Neural progenitor cell (in vitro differentiated cells): ENCODE results near the gene BARHL2. TPM values are rescaled to one million over a fixed set of nuclear protein-coding genes. Genes with fewer than 3 reads are reported as not detected.

Experiments used
- DNase-seq: peaks from one replicate; pipeline ENCODE4 v3.0.0-alpha.2; 2016; ENCODE audit warnings: low spot score
- H2AFZ ChIP-seq: fragments of 200-600 bp; sonication (generic); replicated peaks from 2 replicates; pipeline ENCODE4 v1.6.1; 2016; ENCODE audit warnings: antibody characterized with exemption
- H3F3A ChIP-seq: fragments of 200-600 bp; sonication (generic); 2 replicates; pipeline ENCODE4 v1.6.1; 2016; ENCODE audit warnings: antibody characterized with exemption, low read depth
- H3K27ac ChIP-seq: fragments of 200-600 bp; sonication (generic); 2 replicates; pipeline ENCODE4 v1.5.1; 2016; ENCODE audit warnings: mild to moderate bottlenecking
- H3K27me3 ChIP-seq: fragments of 200-600 bp; sonication (generic); 2 replicates; pipeline ENCODE4 v1.6.1; 2016; ENCODE audit warnings: mild to moderate bottlenecking, moderate library complexity
- H3K36me3 ChIP-seq: fragments of 200-600 bp; sonication (generic); 2 replicates; pipeline ENCODE4 v1.5.1; 2016
- H3K4me1 ChIP-seq: fragments of 200-600 bp; sonication (generic); 2 replicates; pipeline ENCODE4 v1.6.1; 2016; ENCODE audit warnings: mixed run types
- H3K4me2 ChIP-seq: fragments of 200-600 bp; sonication (generic); 2 replicates; pipeline ENCODE4 v1.6.1; 2016
- H3K4me3 ChIP-seq: fragments of 200-600 bp; sonication (generic); 2 replicates; pipeline ENCODE4 v1.5.1; 2016
- H3K79me2 ChIP-seq: fragments of 200-600 bp; sonication (generic); 2 replicates; pipeline ENCODE4 v1.6.1; 2016; ENCODE audit warnings: low read depth
- H3K9ac ChIP-seq: fragments of 200-600 bp; sonication (generic); 2 replicates; pipeline ENCODE4 v1.6.1; 2016
- H3K9me3 ChIP-seq: fragments of 200-600 bp; sonication (generic); 2 replicates; pipeline ENCODE4 v1.5.1; 2016; ENCODE audit warnings: low read depth
- H4K20me1 ChIP-seq: fragments of 200-600 bp; sonication (generic); 2 replicates; pipeline ENCODE4 v1.6.1; 2016; ENCODE audit warnings: low read depth
- H3K27ac Mint-ChIP-seq: 3 replicates; pipeline ENCODE4 v1.8.0; 2021; ENCODE audit warnings: mixed read lengths
- H3K27me3 Mint-ChIP-seq: 2 replicates; pipeline ENCODE4 v1.8.0; 2022; ENCODE audit warnings: low read depth, mild to moderate bottlenecking, inconsistent platforms, moderate library complexity, mixed read lengths; ENCODE audit not compliant: insufficient read depth
- H3K36me3 Mint-ChIP-seq: 3 replicates; pipeline ENCODE4 v1.8.0; 2021; ENCODE audit warnings: mixed read lengths
- H3K4me1 Mint-ChIP-seq: 3 replicates; pipeline ENCODE4 v1.8.0; 2021; ENCODE audit warnings: mixed read lengths
- H3K4me3 Mint-ChIP-seq: 3 replicates; pipeline ENCODE4 v1.8.0; 2021; ENCODE audit warnings: mild to moderate bottlenecking, moderate library complexity, mixed read lengths
- H3K9me3 Mint-ChIP-seq: 3 replicates; pipeline ENCODE4 v1.8.0; 2020; ENCODE audit warnings: mixed read lengths
- CTCF ChIP-seq: fragments of 200-600 bp; sonication (generic); IDR thresholded peaks from 2 replicates; pipeline ENCODE4 v1.5.1; 2017; ENCODE audit warnings: antibody characterized with exemption, mild to moderate bottlenecking
- EZH2 ChIP-seq: fragments of 200-600 bp; sonication (generic); IDR thresholded peaks from 2 replicates; pipeline ENCODE4 v1.6.1; 2017; ENCODE audit warnings: antibody characterized with exemption, mild to moderate bottlenecking, moderate library complexity
- EZH2phosphoT487 ChIP-seq: fragments of 200-600 bp; sonication (generic); IDR thresholded peaks from 2 replicates; pipeline ENCODE4 v1.6.1; 2017; ENCODE audit warnings: antibody characterized with exemption
- total RNA-seq: library from RNA; depleted of rRNA; stranded (reverse); fragments of >200 nt; gene quantifications from 2 replicates; pipeline ENCODE4 v1.2.3, GENCODE V29; 2015; ENCODE audit warnings: low replicate concordance

BARHL2 gene
- total RNA-seq, 1 donor from 2014 or later = not detected

- Mint-ChIP-seq H3K4me1 (peaks cover 55% of the 10 kb centered on the region), H3K9me3 (no peaks in the 10 kb centered on the region), H3K27me3 (peaks cover 89% of the 10 kb centered on the region), H3K4me3 (peak overlapping the region; percentile 14), H3K27ac (no peak overlapping the region), H3K36me3 (no peaks in the 10 kb centered on the region)
- no peaks in the 10 kb centered on the region for H3K79me2 ChIP-seq
- H3F3A ChIP-seq = peaks cover 37% of the 10 kb centered on the region
- peaks cover 100% of the 10 kb centered on the region for H3K27me3 ChIP-seq
- H3K4me2 ChIP-seq = no peak overlapping the region
- H3K4me1 ChIP-seq = peaks cover 18% of the 10 kb centered on the region
- no peak for DNase-seq
- TF ChIP-seq EZH2phosphoT487 (no peak), EZH2 (no peak), CTCF (no peak)
- peaks cover 93% of the 10 kb centered on the region for H4K20me1 ChIP-seq
- no peak overlapping the region for H3K9ac ChIP-seq
- H3K9me3 ChIP-seq = no peaks in the 10 kb centered on the region
- H2AFZ ChIP-seq = no peak overlapping the region
- H3K4me3 ChIP-seq = no peak overlapping the region
- H3K36me3 ChIP-seq = no peaks in the 10 kb centered on the region
- no peak overlapping the region for H3K27ac ChIP-seq
Measured at GRCh38 chr1:90708826-90709225, 8.3 kb downstream of the BARHL2 start.

GRCh38 chr1:90708236-90708786 is 8.8 kb downstream of the BARHL2 start:
- H3K27ac ChIP-seq = no peak overlapping the region
- H3K36me3 ChIP-seq = no peaks in the 10 kb centered on the region
- Mint-ChIP-seq H3K4me3 (peak overlapping the region; percentile 14), H3K27me3 (peaks cover 85% of the 10 kb centered on the region), H3K36me3 (no peaks in the 10 kb centered on the region), H3K4me1 (peaks cover 51% of the 10 kb centered on the region), H3K27ac (no peak overlapping the region), H3K9me3 (no peaks in the 10 kb centered on the region)
- H2AFZ ChIP-seq = no peak overlapping the region
- no peak for TF ChIP-seq CTCF
- TF ChIP-seq EZH2phosphoT487 = no peak
- peak; percentile 3 for TF ChIP-seq EZH2
- no peaks in the 10 kb centered on the region for H3K79me2 ChIP-seq
- H3K4me3 ChIP-seq = no peak overlapping the region
- peaks cover 37% of the 10 kb centered on the region for H3F3A ChIP-seq
- no peak overlapping the region for H3K4me2 ChIP-seq
- peaks cover 18% of the 10 kb centered on the region for H3K4me1 ChIP-seq
- DNase-seq = no peak
- H3K9me3 ChIP-seq = no peaks in the 10 kb centered on the region
- peaks cover 88% of the 10 kb centered on the region for H4K20me1 ChIP-seq
- H3K9ac ChIP-seq = no peak overlapping the region
- peaks cover 100% of the 10 kb centered on the region for H3K27me3 ChIP-seq

- no peaks in the 10 kb centered on the region for H3K9me3 Mint-ChIP-seq
- Histone ChIP-seq H3K79me2 (no peaks in the 10 kb centered on the region), H4K20me1 (peaks cover 78% of the 10 kb centered on the region), H2AFZ (no peak overlapping the region), H3K9ac (no peak overlapping the region), H3K27me3 (peaks cover 100% of the 10 kb centered on the region), H3K9me3 (no peaks in the 10 kb centered on the region), H3K4me1 (peaks cover 18% of the 10 kb centered on the region), H3F3A (peaks cover 37% of the 10 kb centered on the region), H3K4me3 (peak overlapping the region; percentile 44), H3K4me2 (peak overlapping the region; percentile 84), H3K27ac (no peak overlapping the region), H3K36me3 (no peaks in the 10 kb centered on the region)
- no peaks in the 10 kb centered on the region for H3K36me3 Mint-ChIP-seq
- no peak overlapping the region for H3K27ac Mint-ChIP-seq
- peak overlapping the region; percentile 82 for H3K4me3 Mint-ChIP-seq
- peaks cover 77% of the 10 kb centered on the region for H3K27me3 Mint-ChIP-seq
- TF ChIP-seq EZH2 (peak; percentile 12), EZH2phosphoT487 (peak; percentile 38), CTCF (no peak)
- H3K4me1 Mint-ChIP-seq = peaks cover 44% of the 10 kb centered on the region
- peak; percentile 91 for DNase-seq
Measured at GRCh38 chr1:90707363-90707710, 9.8 kb downstream of the BARHL2 start.
